ENCODE data around the gene BTF3. TPM values are rescaled to one million over a fixed set of nuclear protein-coding genes. Genes with fewer than 3 reads are reported as not detected.
"Not testable (repeated sequence)": the region's sequence is repeated elsewhere in the genome, so short reads cannot be mapped to it uniquely, and the experiment has no call there.

BTF3 gene
- total RNA-seq, 1 experiment from 2014 or later = 1,385 TPM

- DNase-seq (ENCODE audit: extremely low read depth, low read depth) = no peak
Observed at GRCh38 chr5:73484511-73484910, 13.7 kb upstream of the BTF3 start.

DNA sequence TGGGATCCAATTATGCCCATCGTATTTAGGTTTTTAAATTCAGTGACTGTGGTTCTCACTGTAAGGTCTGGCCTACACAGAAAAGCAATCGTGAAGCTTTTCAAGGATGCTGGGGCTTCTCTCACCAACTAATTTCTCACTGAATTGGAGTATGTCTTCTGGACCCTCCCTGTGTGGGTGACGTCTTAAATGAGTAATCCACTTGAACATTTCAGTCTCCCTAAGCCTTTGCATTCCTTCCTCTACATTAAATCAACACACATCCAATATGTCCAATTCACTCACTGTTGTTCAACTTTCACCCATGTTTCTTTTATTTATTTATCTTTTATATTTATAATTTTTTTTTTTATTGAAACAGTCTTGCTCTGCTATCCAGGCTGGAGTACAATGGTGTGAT lies 12.5 kb upstream of the BTF3 start:
- no peak for DNase-seq (ENCODE audit: extremely low read depth, low read depth)

DNA sequence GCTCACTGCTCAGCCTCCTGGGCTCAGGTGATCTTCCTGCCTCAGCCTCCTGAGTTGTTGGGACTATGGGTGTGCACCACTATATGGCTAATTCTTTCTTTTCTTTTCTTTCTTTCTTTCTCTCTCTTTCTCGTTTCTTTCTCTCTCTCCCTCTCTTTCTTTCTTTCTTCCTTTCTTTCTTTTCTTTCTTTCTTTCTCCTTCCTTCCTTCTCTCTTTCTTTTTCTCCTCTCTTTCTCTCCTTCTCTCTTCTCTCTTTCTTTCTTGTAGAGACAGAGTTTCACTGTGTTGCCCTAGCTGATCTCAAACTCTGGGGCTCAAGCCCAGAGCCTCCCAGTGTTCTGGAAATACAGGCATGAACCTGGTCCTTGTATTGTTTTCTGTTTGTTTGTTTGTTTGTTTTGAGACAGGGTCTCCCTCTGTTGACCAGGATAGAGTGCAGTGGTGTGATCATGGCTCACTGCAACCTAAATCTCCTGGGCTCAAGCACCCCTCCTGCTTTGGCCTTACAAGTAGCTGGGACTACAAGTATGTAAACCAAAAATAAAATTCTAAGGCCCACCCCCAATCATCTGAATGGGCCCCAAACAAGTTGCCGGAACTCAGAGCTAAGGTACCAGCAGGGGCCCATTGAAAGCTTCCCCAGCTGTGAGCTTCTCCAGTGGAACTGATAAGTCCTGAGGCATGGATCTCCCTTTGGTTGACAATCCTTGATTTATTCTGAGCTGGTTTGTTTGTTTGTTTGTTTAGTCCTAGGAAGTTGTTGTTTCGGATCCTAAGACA lies 11.9 kb upstream of the BTF3 start:
- no peak for DNase-seq (ENCODE audit: extremely low read depth, low read depth)

DNA sequence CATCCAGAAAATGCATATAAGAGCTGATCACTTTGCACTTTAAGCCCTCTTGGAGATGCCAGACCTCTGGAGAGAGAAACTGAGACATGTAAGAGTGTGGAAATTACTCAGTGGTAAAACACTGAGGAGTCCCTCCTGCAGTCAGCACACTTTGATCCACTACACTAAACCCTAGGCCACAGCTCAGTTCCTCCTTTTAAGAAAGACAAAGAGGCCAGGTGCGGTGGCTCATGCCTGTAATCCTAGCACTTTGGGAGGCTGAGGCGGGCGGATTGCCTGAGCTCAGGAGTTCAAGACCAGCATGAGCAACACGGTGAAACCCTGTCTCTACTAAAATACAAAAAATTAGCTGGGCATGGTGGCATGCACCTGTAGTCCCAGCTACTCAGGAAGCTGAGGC lies 11.0 kb upstream of the BTF3 start:
- not testable (repeated sequence) for DNase-seq (ENCODE audit: extremely low read depth, low read depth)

GRCh38 chr5:73487815-73488214 lies 10.4 kb upstream of the BTF3 start:
- DNase-seq (ENCODE audit: extremely low read depth, low read depth) = no peak

DNA sequence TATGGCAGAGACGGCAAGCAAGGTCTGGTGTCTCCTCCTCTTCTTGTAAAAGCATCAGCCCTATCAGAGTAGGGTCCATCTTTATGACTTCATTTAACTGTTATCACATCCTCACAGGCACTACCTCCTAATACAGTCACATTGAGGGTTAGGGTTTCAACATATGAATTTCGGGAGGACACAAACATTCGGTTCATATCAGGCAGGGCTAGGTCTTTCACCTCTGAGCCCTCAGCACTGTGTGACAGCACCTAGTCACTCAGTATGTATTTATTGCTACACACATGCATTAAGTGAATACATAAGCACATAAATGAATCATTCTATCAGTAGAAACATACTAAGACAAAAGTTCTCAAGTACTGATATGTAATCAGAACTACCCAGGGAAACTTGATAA lies 9.4 kb upstream of the BTF3 start:
- no peak for DNase-seq (ENCODE audit: extremely low read depth, low read depth)

- no peak for DNase-seq (ENCODE audit: extremely low read depth, low read depth)
Observed at GRCh38 chr5:73490088-73490487, 8.2 kb upstream of the BTF3 start.

GRCh38 chr5:73491155-73491554 lies 7.1 kb upstream of the BTF3 start:
- DNase-seq (ENCODE audit: extremely low read depth, low read depth) = no peak

- no peak for DNase-seq (ENCODE audit: extremely low read depth, low read depth)
Observed at GRCh38 chr5:73493421-73493820, 4.8 kb upstream of the BTF3 start.

DNA sequence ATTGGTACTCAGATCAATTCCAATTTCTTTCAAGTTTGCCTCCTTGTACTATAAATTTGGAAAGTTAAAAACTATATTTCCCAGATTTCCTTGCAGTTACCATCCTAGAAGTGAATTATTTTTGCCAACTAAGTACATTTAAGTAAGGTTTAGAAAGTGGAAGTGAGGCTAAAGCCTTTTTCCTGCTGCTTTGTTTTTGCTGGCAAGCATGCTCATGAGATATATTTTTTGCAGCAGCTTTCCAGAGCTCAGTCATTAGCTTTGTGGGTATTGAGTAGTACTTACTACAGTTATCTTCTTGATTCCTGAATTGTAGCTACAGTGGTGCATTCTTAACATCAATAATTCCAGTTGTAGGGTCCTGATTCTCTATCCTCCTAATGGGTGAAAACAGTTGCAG lies 3.5 kb upstream of the BTF3 start:
- no peak for DNase-seq (ENCODE audit: extremely low read depth, low read depth)

- no peak for DNase-seq (ENCODE audit: extremely low read depth, low read depth)
Observed at GRCh38 chr5:73495772-73496335, 2.4 kb upstream of the BTF3 start.

- DNase-seq (ENCODE audit: extremely low read depth, low read depth) = peak; percentile 80
Observed at GRCh38 chr5:73496984-73497457, 1.2 kb upstream of the BTF3 start.

- no peak for DNase-seq (ENCODE audit: extremely low read depth, low read depth)
Observed at GRCh38 chr5:73497497-73498056, 665 bp upstream of the BTF3 start.

GRCh38 chr5:73499187-73499586 lies 945 bp downstream of the BTF3 start:
- no peak for DNase-seq (ENCODE audit: extremely low read depth, low read depth)

GRCh38 chr5:73499756-73500155 lies 1.5 kb downstream of the BTF3 start:
- DNase-seq (ENCODE audit: extremely low read depth, low read depth) = no peak

GRCh38 chr5:73501406-73501805 lies 3.2 kb downstream of the BTF3 start:
- no peak for DNase-seq (ENCODE audit: extremely low read depth, low read depth)

GRCh38 chr5:73506459-73506955 lies 8.3 kb downstream of the BTF3 start:
- DNase-seq (ENCODE audit: extremely low read depth, low read depth) = no peak

DNA sequence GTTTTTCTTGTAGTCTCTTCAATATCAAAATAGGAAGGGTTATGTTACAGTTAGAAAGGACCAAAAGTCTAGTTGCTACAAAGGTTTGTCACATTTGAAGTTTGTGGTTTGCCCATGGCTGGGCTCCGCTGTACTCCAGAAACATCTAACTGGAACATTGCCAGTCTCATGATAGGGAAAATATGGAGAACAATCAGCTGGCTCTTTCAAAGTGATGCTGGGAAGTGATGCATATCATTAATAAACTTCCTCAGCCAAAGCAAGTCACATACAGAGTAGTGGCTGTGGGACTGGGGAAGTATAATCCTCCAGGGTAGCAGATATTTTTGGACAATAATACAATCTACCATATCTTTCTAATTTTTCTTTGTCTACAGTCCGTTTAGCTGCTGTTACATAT lies 8.8 kb downstream of the BTF3 start:
- DNase-seq (ENCODE audit: extremely low read depth, low read depth) = no peak

GRCh38 chr5:73508521-73508920 lies 10.3 kb downstream of the BTF3 start:
- not testable (repeated sequence) for DNase-seq (ENCODE audit: extremely low read depth, low read depth)

DNA sequence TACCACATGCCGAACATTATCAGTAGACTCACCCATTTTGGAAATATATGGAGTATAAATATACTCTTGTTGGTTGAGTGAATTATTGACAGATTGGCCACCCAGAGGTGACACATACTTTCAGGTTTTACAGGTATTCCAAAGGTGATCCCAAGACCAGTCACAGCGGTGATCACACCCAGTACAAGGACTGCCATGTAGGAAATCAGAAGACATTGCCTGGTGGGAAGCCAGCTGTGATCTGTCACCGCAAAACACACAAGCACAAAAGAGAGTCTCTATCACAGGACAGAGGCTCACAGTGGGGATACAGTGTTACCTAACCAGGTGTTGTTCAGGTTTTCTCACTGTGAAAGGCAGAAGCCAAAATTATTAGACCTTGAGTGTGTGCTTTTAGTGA lies 15.8 kb downstream of the BTF3 start:
- no peak for DNase-seq (ENCODE audit: extremely low read depth, low read depth)

DNA sequence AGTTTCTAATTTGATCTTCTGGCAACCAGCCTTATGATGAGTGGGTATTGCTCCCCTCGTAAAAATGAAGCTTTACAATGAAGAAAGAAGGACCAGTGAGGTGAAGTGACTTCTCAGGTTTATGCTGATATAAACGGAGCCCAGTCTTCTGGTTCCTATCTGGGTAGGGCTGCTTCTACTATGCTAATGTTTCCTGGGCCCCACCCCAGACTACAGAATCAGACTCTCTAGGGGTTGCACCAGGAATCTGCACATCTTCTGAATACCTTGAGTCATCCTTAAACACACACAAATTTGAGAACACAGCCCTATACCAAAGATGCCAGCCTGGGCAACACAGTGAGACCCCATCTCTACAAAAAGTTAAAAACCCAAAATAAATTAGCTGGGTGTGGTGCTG lies 16.2 kb downstream of the BTF3 start:
- DNase-seq (ENCODE audit: extremely low read depth, low read depth) = no peak

GRCh38 chr5:73515232-73515631 lies 17.0 kb downstream of the BTF3 start:
- no peak for DNase-seq (ENCODE audit: extremely low read depth, low read depth)

All from NCI-H460 (cell line).